K562 (cell line): ENCODE data around the gene CTIF. TPM values are rescaled to one million over a fixed set of nuclear protein-coding genes. Genes with fewer than 3 reads are reported as not detected.
"Not testable (repeated sequence)": the region's sequence is repeated elsewhere in the genome, so short reads cannot be mapped to it uniquely, and the experiment has no call there.

ENCODE experiments used
- ATAC-seq: fragments of 200-7000 bp; cut with Tn5 transposase; 3 replicates; pipeline ENCODE4 v1.9.1; 2020; ENCODE audit warnings: moderate library complexity
- BruUV-seq: library from RNA; stranded (reverse); fragments of 400-500 nt; replicated peaks from 2 replicates; lab custom pipeline; 2021; lab: Mats Ljungman, UMichigan
- CTCF ChIA-PET: fragments of 300-600 bp; formaldehyde crosslinking; extraction: SDS; loops from one replicate; lab custom pipeline; 2021; ENCODE audit warnings: low intra/inter-chr PET ratio; lab: Yijun Ruan, JAX
- POLR2A ChIA-PET: fragments of 300-600, 350-650 bp; sonication (Branson Sonifier 250); formaldehyde crosslinking; extraction: SDS; loops from one replicate; lab custom pipeline; 2021; ENCODE audit warnings: antibody characterized with exemption, inconsistent platforms; lab: Yijun Ruan, JAX
- DNase-seq, 4 experiments: peaks; one replicate each; pipeline versions ENCODE4 v3.0.0 to v3.0.0-alpha.2; 2011 to 2018; ENCODE audit warnings: low spot score in 3 of 4, mixed read lengths in 3 of 4; ENCODE audit errors: extremely low read depth in 1 of 4
- FAIRE-seq: peaks from 2 replicates; lab custom pipeline; 2011; peaks lifted over from hg19 to GRCh38; lab: Jason Lieb, UNC
- H2AFZ ChIP-seq: 2 replicates; pipeline ENCODE4 v1.6.0; 2011; ENCODE audit warnings: low read depth, low read length, control low read depth, inconsistent platforms
- H3K27ac ChIP-seq: fragments of 200-600 bp; 3 replicates; pipeline ENCODE4 v1.8.0; 2011; ENCODE audit warnings: low read depth, mild to moderate bottlenecking, control low read depth, inconsistent platforms, low read length, moderate library complexity, mixed read lengths; ENCODE audit errors: extremely low read depth
- H3K27me3 ChIP-seq, 2 experiments: fragments of 300-600 bp in 1 of 2; 2 replicates in 1 of 2; 3 replicates in 1 of 2; pipeline versions ENCODE4 v1.6.0 to v1.8.0; 2011; ENCODE audit warnings: inconsistent platforms in 2 of 2, low read length in 2 of 2, mild to moderate bottlenecking in 1 of 2, mixed read lengths in 1 of 2, moderate library complexity in 1 of 2; ENCODE audit not compliant: control insufficient read depth in 2 of 2, insufficient read depth in 2 of 2
- H3K36me3 ChIP-seq: fragments of 300-600 bp; 3 replicates; pipeline ENCODE4 v1.8.0; 2011; ENCODE audit warnings: mild to moderate bottlenecking, low read length, inconsistent platforms; ENCODE audit not compliant: control insufficient read depth, insufficient read depth
- H3K4me1 ChIP-seq, 2 experiments: fragments of 200-600 bp in 1 of 2; replicated peaks in 1 of 2; 2 replicates in 1 of 2; 3 replicates in 1 of 2; pipeline versions ENCODE4 v1.5.1 to v1.8.0; 2011; ENCODE audit warnings: inconsistent platforms in 2 of 2, low read length in 2 of 2, mild to moderate bottlenecking in 1 of 2, mixed read lengths in 1 of 2, moderate library complexity in 1 of 2; ENCODE audit not compliant: control insufficient read depth in 2 of 2, insufficient read depth in 2 of 2
- H3K4me2 ChIP-seq: 2 replicates; pipeline ENCODE4 v1.6.1; 2011; ENCODE audit warnings: low read length, control low read depth, inconsistent platforms, mixed read lengths; ENCODE audit not compliant: insufficient read depth
- H3K4me3 ChIP-seq: fragments of 200-600 bp; sonication (generic), shearing (Covaris generic); 2 replicates; pipeline ENCODE4 v1.5.1; 2016; ENCODE audit warnings: control low read depth, inconsistent platforms
- H3K79me2 ChIP-seq: fragments of 200-600 bp; 3 replicates; pipeline ENCODE4 v1.8.0; 2011; ENCODE audit warnings: low read length, inconsistent platforms; ENCODE audit not compliant: control insufficient read depth, insufficient read depth
- H3K9ac ChIP-seq, 2 experiments: 2 replicates each; pipeline versions ENCODE4 v1.6.0 to v1.6.1; 2011; ENCODE audit warnings: low read depth in 2 of 2, low read length in 2 of 2, control low read depth in 1 of 2, inconsistent platforms in 1 of 2, mild to moderate bottlenecking in 1 of 2, mixed read lengths in 1 of 2; ENCODE audit not compliant: insufficient read depth in 1 of 2
- H3K9me1 ChIP-seq: one replicate; pipeline ENCODE4 v1.6.0; 2011; ENCODE audit warnings: inconsistent platforms, mild to moderate bottlenecking, low read length, moderate library complexity; ENCODE audit not compliant: control insufficient read depth, insufficient read depth
- H3K9me3 ChIP-seq: replicated peaks from 2 replicates; pipeline ENCODE4 v1.5.1; 2011; ENCODE audit warnings: low read depth, low read length, inconsistent platforms; ENCODE audit not compliant: control insufficient read depth, insufficient read depth
- H4K20me1 ChIP-seq: replicated peaks from 2 replicates; pipeline ENCODE4 v1.6.1; 2011; ENCODE audit warnings: low read length, inconsistent platforms, mixed read lengths; ENCODE audit not compliant: control insufficient read depth, insufficient read depth
- BMI1 ChIP-seq: fragments of 150-350 bp; IDR thresholded peaks from 2 replicates; pipeline ENCODE4 v1.6.1; 2014; ENCODE audit warnings: low read length
- BRD4 ChIP-seq: fragments of 200-600 bp; sonication (generic); IDR thresholded peaks from 2 replicates; pipeline ENCODE4 v1.6.1; 2017; ENCODE audit warnings: inconsistent platforms
- ERF ChIP-seq: fragments of 450-650 bp; formaldehyde crosslinking; IDR thresholded peaks from 2 replicates; pipeline ENCODE4 v1.4.0; 2020; ENCODE audit warnings: mild to moderate bottlenecking, mixed read lengths
- HDAC8 ChIP-seq: fragments of 450-650 bp; IDR thresholded peaks from 2 replicates; pipeline ENCODE4 v1.6.1; 2016; ENCODE audit warnings: mild to moderate bottlenecking, missing genetic modification characterization, moderate library complexity, missing compliant biosample characterization
- MXI1 ChIP-seq: IDR thresholded peaks from 2 replicates; pipeline ENCODE4 v1.6.1; 2011; ENCODE audit warnings: low read depth, mild to moderate bottlenecking, improper control_type of control experiment, low read length
- PRMT5 ChIP-seq: sonication (generic); formaldehyde crosslinking; IDR thresholded peaks from 2 replicates; pipeline ENCODE4 v1.5.0; 2020; ENCODE audit warnings: missing genetic modification reagents
- SOX6 ChIP-seq: fragments of 450-650 bp; IDR thresholded peaks from 2 replicates; pipeline ENCODE4 v1.6.1; 2014; ENCODE audit warnings: mild to moderate bottlenecking
- SRSF3 ChIP-seq: fragments of 200-400 bp; formaldehyde crosslinking; IDR thresholded peaks from 2 replicates; pipeline ENCODE4 v1.6.1; 2016; ENCODE audit warnings: mild to moderate bottlenecking, low read length, moderate library complexity; ENCODE audit not compliant: insufficient read depth
- TAF15 ChIP-seq: fragments of 200-400 bp; formaldehyde crosslinking; IDR thresholded peaks from 2 replicates; pipeline ENCODE4 v1.6.1; 2017; ENCODE audit warnings: mild to moderate bottlenecking, low read depth, low read length, moderate library complexity
- XRCC3 ChIP-seq: fragments of 450-650 bp; IDR thresholded peaks from 2 replicates; pipeline ENCODE4 v1.6.1; 2017; ENCODE audit warnings: mild to moderate bottlenecking, moderate library complexity
- WGBS: fragments of 100-300 bp; shearing (Covaris generic); methylation state at CpG from one replicate; pipeline ENCODE4 v1.1.6; 2016; ENCODE audit warnings: low coverage, mixed read lengths; ENCODE audit not compliant: insufficient coverage; ENCODE audit errors: missing lambda C conversion rate; 5-methylcytosine and 5-hydroxymethylcytosine counted together
- in situ Hi-C: fragments of 300-500 bp; cut with MboI; formaldehyde crosslinking; loops from 4 replicates; pipeline ENCODE4 v1.15.0; 2018; ENCODE audit warnings: inconsistent platforms, mixed read lengths
- intact Hi-C: fragments of 100-400 bp; cut with micrococcal nuclease; formaldehyde crosslinking; loops from 2 replicates; pipeline ENCODE4 v1.14.2; 2022
- polyA plus RNA-seq, 8 experiments: library from polyadenylated mRNA; depleted of rRNA in 4 of 8; stranded (reverse) in 5 of 8; unstranded in 3 of 8; fragments of >200 nt; fragmentation: Nextera tagmentation in 2 of 8; fragmentation: Illumina TruSeq in 1 of 8; extraction: Ambion mirVana in 2 of 8; extraction: Trizol in 1 of 8; gene quantifications; 2 replicates each; pipeline versions ENCODE4 v1.2.1 to v1.2.3, GENCODE V29; 2011 to 2014; ENCODE audit warnings: inconsistent platforms in 1 of 8, missing spikeins in 1 of 8
- total RNA-seq, 7 experiments: library from RNA; depleted of rRNA in 6 of 7; stranded (reverse); fragments of >200 nt in 6 of 7; fragmentation: Illumina TruSeq in 2 of 7; extraction: Trizol in 2 of 7; gene quantifications; 2 replicates each; pipeline versions ENCODE4 v1.2.1 to v1.2.3, GENCODE V29; 2011 to 2021; ENCODE audit warnings: low replicate concordance in 1 of 7
- TF ChIP-seq, protein P1 (sequence below): sonication (generic); formaldehyde crosslinking; IDR thresholded peaks from 2 replicates; pipeline ENCODE4 v1.8.0; 2023; ENCODE audit warnings: mild to moderate bottlenecking, missing genetic modification reagents

The CTIF gene
- total and polyA plus RNA-seq, 9 of the 15 experiments (the other 6 are each of a cell fraction or from before 2014, with no cell fraction given) = 0.17 to 11.5 (median 2.2) TPM

DNA sequence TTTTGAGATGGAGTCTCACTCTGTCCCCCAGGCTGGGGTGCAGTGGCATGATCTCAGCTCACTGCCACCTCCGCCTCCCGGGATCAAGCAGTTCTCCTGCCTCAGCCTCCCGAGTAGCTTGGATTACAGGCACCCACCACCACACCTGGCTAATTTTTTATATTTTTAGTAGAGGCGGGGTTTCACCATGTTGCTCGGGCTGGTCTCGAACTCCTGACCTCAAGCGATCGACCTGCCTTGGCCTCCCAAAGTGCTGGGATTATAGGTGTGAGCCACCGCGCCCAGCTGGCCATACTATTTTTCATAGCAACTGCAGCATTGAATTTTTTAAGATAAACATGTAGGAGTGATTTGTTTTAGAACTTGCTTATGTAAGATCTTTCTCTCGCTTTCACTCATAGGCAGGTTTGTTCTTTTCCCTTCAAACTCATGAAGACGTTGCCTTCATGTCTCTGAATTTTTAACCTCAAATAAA is 273.2 kb downstream of the CTIF start:
- ATAC-seq, H3K9ac ChIP-seq: not testable (repeated sequence)

DNA sequence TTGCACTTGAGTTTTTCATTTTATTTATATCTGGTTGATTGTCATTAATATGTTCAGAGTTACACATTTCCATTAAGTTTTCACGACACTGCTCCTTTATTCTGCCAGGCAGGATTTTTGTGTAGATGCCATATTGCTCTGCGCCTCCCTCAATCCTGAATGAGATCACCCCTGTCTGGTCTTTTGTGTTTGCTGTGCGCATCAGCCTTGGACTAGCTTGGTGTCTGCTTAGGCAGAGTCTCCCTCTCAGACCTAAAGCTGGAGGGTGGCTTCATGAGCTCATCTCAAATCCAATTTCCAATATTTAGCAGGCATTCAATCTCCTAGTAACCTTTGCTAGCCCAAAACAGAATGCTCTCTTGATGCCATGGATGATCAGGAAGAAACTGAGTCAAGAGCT is 274.5 kb downstream of the CTIF start:
- DNase-seq (no peak), ATAC-seq (peak; percentile 33; the same call in 1 of the 3 replicates), FAIRE-seq (no peak)
- no peaks in the 10 kb centered on the region for H3K9me3 ChIP-seq
- ChIA-PET POLR2A (interaction anchor here (0.7 to 1.5 kb wide), 3 partner anchors 9 to 15 kb away, joined by 3 to 5 read pairs (median 3); no protein-coding TSS in a partner anchor), CTCF (no interaction called here)
- no peaks in the 10 kb centered on the region for H4K20me1 ChIP-seq
- BruUV-seq = no TSS peak
- in situ Hi-C loops = no loop called here
- WGBS = 95% methylated on average over 3 of the region's 3 CpGs
- H3K9ac ChIP-seq = no peak overlapping the region; a peak in 2 of 4 replicates
- H3K4me3 ChIP-seq = no peak overlapping the region
- H3K27me3 ChIP-seq = no peaks in the 10 kb centered on the region
- H3K79me2 ChIP-seq = no peaks in the 10 kb centered on the region
- peaks cover 12 to 22% of the 10 kb centered on the region in 2 experiments; a peak in 3 of 5 replicates for H3K4me1 ChIP-seq
- no peaks in the 10 kb centered on the region for H3K36me3 ChIP-seq
- no peak overlapping the region; the same call in 1 of the 2 replicates for H2AFZ ChIP-seq
- H3K4me2 ChIP-seq = no peak overlapping the region; the same call in 1 of the 2 replicates
- no peaks in the 10 kb centered on the region for H3K9me1 ChIP-seq
- peak overlapping the region; percentile 29; the same call in 1 of the 3 replicates for H3K27ac ChIP-seq
- intact Hi-C loops = no loop called here
- TF ChIP-seq HDAC8 (tag) (no peak), SRSF3 (no peak), TAF15 (no peak), XRCC3 (no peak), BRD4 (no peak), ERF (CRISPR knock-in tag) (no peak), BMI1 (no peak), MXI1 (no peak), PRMT5 (CRISPR knock-in tag) (no peak), SOX6 (no peak)
- TF ChIP-seq, protein P1, sequence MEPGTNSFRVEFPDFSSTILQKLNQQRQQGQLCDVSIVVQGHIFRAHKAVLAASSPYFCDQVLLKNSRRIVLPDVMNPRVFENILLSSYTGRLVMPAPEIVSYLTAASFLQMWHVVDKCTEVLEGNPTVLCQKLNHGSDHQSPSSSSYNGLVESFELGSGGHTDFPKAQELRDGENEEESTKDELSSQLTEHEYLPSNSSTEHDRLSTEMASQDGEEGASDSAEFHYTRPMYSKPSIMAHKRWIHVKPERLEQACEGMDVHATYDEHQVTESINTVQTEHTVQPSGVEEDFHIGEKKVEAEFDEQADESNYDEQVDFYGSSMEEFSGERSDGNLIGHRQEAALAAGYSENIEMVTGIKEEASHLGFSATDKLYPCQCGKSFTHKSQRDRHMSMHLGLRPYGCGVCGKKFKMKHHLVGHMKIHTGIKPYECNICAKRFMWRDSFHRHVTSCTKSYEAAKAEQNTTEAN = no peak

More for the DNA sequence above, 273.2 kb downstream of the CTIF start:
- DNase-seq, H3K36me3 ChIP-seq, H3K27ac ChIP-seq, CTCF ChIA-PET, H3K9me1 ChIP-seq, intact Hi-C loops, H2AFZ ChIP-seq, H3K4me2 ChIP-seq, BruUV-seq, H3K27me3 ChIP-seq, in situ Hi-C loops, H4K20me1 ChIP-seq, H3K4me3 ChIP-seq, FAIRE-seq, H3K79me2 ChIP-seq, H3K9me3 ChIP-seq: not testable (repeated sequence)
- POLR2A ChIA-PET = interaction anchor here (1.5 kb wide), 1 partner anchor 10 kb away, joined by 3 read pairs; no protein-coding TSS in a partner anchor
- 88% methylated on average over 2 of the region's 12 CpGs for WGBS
- H3K4me1 ChIP-seq = peaks cover 12 to 22% of the 10 kb centered on the region in 2 experiments; a peak in 3 of 5 replicates
